B cell (primary cell): Measurements from ENCODE around the gene SLC2A5. TPM values are rescaled to one million over a fixed set of nuclear protein-coding genes. Genes with fewer than 3 reads are reported as not detected.

Source experiments
- ATAC-seq: fragments of 200-7000 bp; cut with Tn5 transposase; one replicate; pipeline ENCODE4 v1.10.0; 2021; ENCODE audit warnings: low read depth, mild to moderate bottlenecking, moderate number of reproducible peaks, moderate library complexity
- CTCF ChIA-PET: fragments of 350-600 bp; sonication (Branson Sonifier 250); formaldehyde crosslinking; loops from one replicate; lab custom pipeline; 2021; ENCODE audit warnings: antibody characterized with exemption, inconsistent platforms; lab: Charles Lee
- POLR2A ChIA-PET: fragments of 350-600 bp; sonication (Branson Sonifier 250); formaldehyde crosslinking; loops from one replicate; lab custom pipeline; 2021; ENCODE audit warnings: antibody characterized with exemption; lab: Charles Lee
- DNase-seq: peaks from one replicate; pipeline ENCODE4 v3.0.0; 2013
- H2AFZ ChIP-seq: 2 replicates; pipeline ENCODE4 v1.6.1; 2012; ENCODE audit warnings: mild to moderate bottlenecking, low read depth, low read length; ENCODE audit not compliant: insufficient read depth, poor library complexity, severe bottlenecking
- H3K27ac ChIP-seq, 2 donors: 1 replicate in 1 of 2; 2 replicates in 1 of 2; pipeline ENCODE4 v1.5.1; 2012 to 2013; ENCODE audit warnings: low read length in 2 of 2, mild to moderate bottlenecking in 2 of 2, moderate library complexity in 1 of 2
- H3K27me3 ChIP-seq, 4 experiments: fragments of 200-600 bp in 1 of 4; sonication (generic) in 1 of 4; replicated peaks in 1 of 4; 1 replicate in 2 of 4; 2 replicates in 2 of 4; pipeline versions ENCODE4 v1.6.1 to v1.7.0; 2013 to 2016; ENCODE audit warnings: low read length in 3 of 4, mild to moderate bottlenecking in 2 of 4, mixed read lengths in 1 of 4, moderate library complexity in 1 of 4; ENCODE audit not compliant: insufficient read depth in 4 of 4, control insufficient read depth in 3 of 4; ENCODE audit errors: control extremely low read depth in 1 of 4
- H3K36me3 ChIP-seq, 2 experiments: replicated peaks in 1 of 2; 1 replicate in 1 of 2; 2 replicates in 1 of 2; pipeline versions ENCODE4 v1.6.1 to v1.7.1; 2013; ENCODE audit warnings: low read length in 1 of 2; ENCODE audit not compliant: insufficient read depth in 2 of 2, control insufficient read depth in 1 of 2; ENCODE audit errors: control extremely low read depth in 1 of 2, extremely low read depth in 1 of 2
- H3K4me1 ChIP-seq, 2 donors: fragments of 200-600 bp in 1 of 2; sonication (generic) in 1 of 2; 1 replicate in 1 of 2; 2 replicates in 1 of 2; pipeline versions ENCODE4 v1.5.1 to v1.6.1; 2013 to 2017; ENCODE audit warnings: low read length in 2 of 2; ENCODE audit not compliant: control insufficient read depth in 2 of 2, insufficient read depth in 2 of 2
- H3K4me2 ChIP-seq: replicated peaks from 2 replicates; pipeline ENCODE3; 2012; ENCODE audit warnings: mild to moderate bottlenecking, low read depth, low read length; ENCODE audit not compliant: poor library complexity, severe bottlenecking
- H3K4me3 ChIP-seq, 5 experiments: fragments of 200-600 bp in 1 of 5; sonication (generic) in 1 of 5; 1 replicate in 3 of 5; 2 replicates in 2 of 5; pipeline versions ENCODE4 v1.5.1 to v1.7.0; 2011 to 2016; ENCODE audit warnings: low read length in 4 of 5, mild to moderate bottlenecking in 4 of 5, low read depth in 2 of 5, control low read depth in 1 of 5, moderate library complexity in 1 of 5; ENCODE audit not compliant: insufficient read depth in 1 of 5; ENCODE audit errors: control extremely low read depth in 1 of 5, extremely low read depth in 1 of 5
- H3K79me2 ChIP-seq: fragments of 200-600 bp; sonication (generic); one replicate; pipeline ENCODE4 v1.6.0; 2016; ENCODE audit warnings: low read length; ENCODE audit not compliant: control insufficient read depth, insufficient read depth
- H3K9ac ChIP-seq: fragments of 200-600 bp; sonication (generic); 2 replicates; pipeline ENCODE4 v1.6.1; 2017; ENCODE audit warnings: mild to moderate bottlenecking, low read length, moderate library complexity
- H3K9me3 ChIP-seq, 3 donors: one replicate each; pipeline versions ENCODE4 v1.6.1 to v1.7.1; 2013; ENCODE audit warnings: low read length in 2 of 3; ENCODE audit not compliant: control insufficient read depth in 2 of 3, insufficient read depth in 1 of 3; ENCODE audit errors: control extremely low read depth in 1 of 3
- H4K20me1 ChIP-seq: 2 replicates; pipeline ENCODE4 v1.6.0; 2012; ENCODE audit warnings: mild to moderate bottlenecking, low read length; ENCODE audit not compliant: insufficient read depth, control insufficient read depth, poor library complexity, severe bottlenecking
- H3K27ac Mint-ChIP-seq: one replicate; pipeline ENCODE4 v1.8.0; 2021; ENCODE audit warnings: mixed read lengths
- H3K27me3 Mint-ChIP-seq: one replicate; pipeline ENCODE4 v1.8.0; 2021; ENCODE audit warnings: mixed read lengths
- H3K4me1 Mint-ChIP-seq: one replicate; pipeline ENCODE4 v1.8.0; 2021; ENCODE audit warnings: mixed read lengths
- H3K4me3 Mint-ChIP-seq: one replicate; pipeline ENCODE4 v1.8.0; 2021; ENCODE audit warnings: mixed read lengths
- H3K9me3 Mint-ChIP-seq: one replicate; pipeline ENCODE4 v1.8.0; 2022; ENCODE audit warnings: mixed read lengths; ENCODE audit not compliant: insufficient read depth
- CTCF ChIP-seq: fragments of 200-600 bp; IDR thresholded peaks from one replicate; pipeline ENCODE4 v1.8.0; 2022; ENCODE audit warnings: antibody characterized with exemption, mild to moderate bottlenecking
- EZH2 ChIP-seq: IDR thresholded peaks from 2 replicates; pipeline ENCODE4 v1.6.1; 2012; ENCODE audit warnings: borderline replicate concordance, low read depth, mild to moderate bottlenecking, moderate library complexity, low read length; ENCODE audit not compliant: insufficient read depth, poor library complexity, severe bottlenecking
- WGBS: methylation state at CpG from one replicate; pipeline ENCODE4 v1.1.5; 2013; ENCODE audit warnings: missing lambda C conversion rate; ENCODE audit not compliant: insufficient coverage; 5-methylcytosine and 5-hydroxymethylcytosine counted together
- intact Hi-C: fragments of 100-400 bp; cut with micrococcal nuclease; formaldehyde crosslinking; loops from one replicate; pipeline ENCODE4 v1.10.0; 2022
- polyA plus RNA-seq: library from polyadenylated mRNA; depleted of rRNA; stranded (reverse); fragments of >200 nt; gene quantifications from 2 replicates; pipeline ENCODE4 v1.2.3, GENCODE V29; 2012
- total RNA-seq, 2 donors: library from RNA; stranded (reverse); fragments of 120-200 nt in 1 of 2; gene quantifications; 1 replicate in 1 of 2; 2 replicates in 1 of 2; pipeline versions ENCODE4 v1.2.3 to v1.2.4, GENCODE V29; 2013 to 2022

SLC2A5 gene
- total and polyA plus RNA-seq, 2 donors (not counting 1 experiment from before 2014, with no cell fraction given), result 16.7 to 29.5 TPM

DNA sequence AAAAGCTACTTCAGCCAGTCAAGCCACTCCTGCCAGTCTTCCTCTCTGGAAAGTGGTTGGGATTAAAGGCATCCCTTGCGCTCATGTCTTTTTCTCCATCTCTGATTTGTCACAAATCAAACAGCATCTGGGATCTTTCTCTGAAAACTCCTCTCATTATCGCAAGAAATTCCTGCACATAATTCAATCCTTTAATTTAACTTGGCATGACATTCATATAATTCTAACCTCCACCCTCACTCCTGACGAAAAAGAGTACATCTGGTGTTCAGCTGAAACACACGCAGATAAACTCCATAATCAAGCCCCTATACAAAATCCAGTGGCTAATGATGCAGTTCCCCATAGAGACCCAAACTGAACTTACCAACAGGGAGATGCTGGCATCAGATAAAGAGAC is 19.4 kb upstream of the SLC2A5 start:
- intact Hi-C loops, result no loop called here
- ATAC-seq (no peak), DNase-seq (no peak)
- Mint-ChIP-seq H3K4me3 (no peak overlapping the region), H3K9me3 (no peaks in the 10 kb centered on the region), H3K27me3 (peaks cover 19% of the 10 kb centered on the region), H3K4me1 (peaks cover 20% of the 10 kb centered on the region), H3K27ac (no peak overlapping the region)
- no peak overlapping the region for H3K9ac ChIP-seq
- no peak overlapping the region for H2AFZ ChIP-seq
- H3K36me3 ChIP-seq, result no peaks in the 10 kb centered on the region
- CTCF ChIA-PET, result no interaction called here
- no peaks in the 10 kb centered on the region for H3K79me2 ChIP-seq
- TF ChIP-seq EZH2 (no peak), CTCF (no peak)
- WGBS, result 92% methylated on average over 4 of the region's 4 CpGs
- no peak overlapping the region for H3K4me2 ChIP-seq
- POLR2A ChIA-PET, result no interaction called here
- no peak overlapping the region for H3K4me3 ChIP-seq
- peaks cover 0 to 7% (median 0%) of the 10 kb centered on the region in 3 donors for H3K9me3 ChIP-seq
- no peaks in the 10 kb centered on the region for H4K20me1 ChIP-seq
- no peaks in the 10 kb centered on the region for H3K27me3 ChIP-seq
- H3K4me1 ChIP-seq, result peaks cover 17 to 19% of the 10 kb centered on the region in 2 donors
- H3K27ac ChIP-seq, result no peak overlapping the region

DNA sequence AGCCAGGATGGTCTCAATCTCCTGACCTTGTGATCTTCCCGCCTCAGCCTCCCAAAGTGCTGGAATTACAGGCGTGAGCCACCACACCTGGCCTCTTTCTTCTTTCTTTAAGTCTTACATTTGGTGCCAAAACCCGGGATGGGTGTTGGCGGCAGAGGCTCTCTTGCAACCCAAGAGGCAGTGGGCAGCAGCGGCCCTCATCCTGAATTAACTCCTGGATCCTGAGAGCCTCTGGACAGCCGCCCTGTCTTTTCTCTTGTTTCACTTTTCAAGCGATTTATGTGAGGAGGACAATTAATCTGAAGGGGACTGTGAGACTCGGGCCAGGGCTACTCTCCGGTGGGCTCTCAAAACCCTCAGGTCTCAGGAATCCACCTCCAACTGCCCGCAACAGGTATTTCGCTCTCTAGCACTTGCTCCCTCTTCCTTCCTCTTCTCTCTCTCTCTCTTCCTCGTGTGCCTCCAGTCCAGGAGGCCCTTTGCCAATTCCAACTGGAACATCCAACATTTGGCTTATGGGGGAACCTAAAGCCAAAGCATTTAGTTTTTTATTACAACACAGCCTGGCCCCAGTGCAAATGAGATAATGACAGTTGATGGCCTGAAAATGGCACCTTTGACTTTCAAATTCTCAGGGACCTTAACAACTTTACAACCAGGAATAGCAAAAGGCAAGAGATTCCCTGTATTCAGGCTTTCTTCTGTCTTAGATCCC is 18.1 kb upstream of the SLC2A5 start:
- Mint-ChIP-seq H3K4me3 (no peak overlapping the region), H3K27ac (no peak overlapping the region), H3K9me3 (no peaks in the 10 kb centered on the region), H3K27me3 (peaks cover 19% of the 10 kb centered on the region), H3K4me1 (peaks cover 28% of the 10 kb centered on the region)
- Histone ChIP-seq H3K4me1 (peaks cover 26 to 29% of the 10 kb centered on the region in 2 donors), H4K20me1 (no peaks in the 10 kb centered on the region), H3K4me3 (no peak overlapping the region), H3K4me2 (no peak overlapping the region), H2AFZ (no peak overlapping the region), H3K79me2 (no peaks in the 10 kb centered on the region), H3K27me3 (no peaks in the 10 kb centered on the region), H3K36me3 (no peaks in the 10 kb centered on the region), H3K9me3 (peaks cover 0 to 7% (median 0%) of the 10 kb centered on the region in 3 donors), H3K27ac (no peak overlapping the region), H3K9ac (no peak overlapping the region)
- WGBS, result 84% methylated on average over 10 of the region's 12 CpGs
- intact Hi-C loops, result no loop called here
- no peak for ATAC-seq
- DNase-seq, result no peak
- TF ChIP-seq EZH2 (no peak), CTCF (no peak)
- CTCF ChIA-PET, result no interaction called here
- POLR2A ChIA-PET, result no interaction called here
